BE2C (cell line): ENCODE data around the gene ZNF75A.

ENCODE experiments used
- DNase-seq: peaks from one replicate; pipeline ENCODE4 v3.0.0-alpha.2; 2020
- H3K27me3 ChIP-seq: fragments of 250-450 bp; sonication (Bioruptor Pico); 2 replicates; pipeline ENCODE4 v1.5.1; 2020; ENCODE audit warnings: mild to moderate bottlenecking
- H3K36me3 ChIP-seq: fragments of 250-450 bp; sonication (Bioruptor Pico); 2 replicates; pipeline ENCODE4 v1.5.1; 2020; ENCODE audit warnings: mild to moderate bottlenecking
- H3K4me1 ChIP-seq: fragments of 250-450 bp; sonication (Bioruptor Pico); 2 replicates; pipeline ENCODE4 v1.5.1; 2020
- H3K4me3 ChIP-seq: 2 replicates; pipeline ENCODE4 v1.5.1; 2011; ENCODE audit warnings: low read depth, low read length
- H3K9me3 ChIP-seq: fragments of 250-450 bp; sonication (Bioruptor Pico); 2 replicates; pipeline ENCODE4 v1.5.1; 2020
- TF ChIP-seq, protein P1 (sequence below): IDR thresholded peaks from 2 replicates; pipeline ENCODE4 v1.5.1; 2012; ENCODE audit warnings: mild to moderate bottlenecking, low read depth, low read length

The ZNF75A gene

GRCh38 chr16:3285131-3285530 lies 20.2 kb upstream of the ZNF75A start:
- H3K27me3 ChIP-seq: no peaks in the 10 kb centered on the region
- no peak for DNase-seq
- peak overlapping the region; percentile 99 for H3K4me3 ChIP-seq
- H3K4me1 ChIP-seq: no peaks in the 10 kb centered on the region
- peaks cover 50% of the 10 kb centered on the region for H3K36me3 ChIP-seq
- H3K9me3 ChIP-seq: peaks cover 4% of the 10 kb centered on the region
- TF ChIP-seq, protein P1, sequence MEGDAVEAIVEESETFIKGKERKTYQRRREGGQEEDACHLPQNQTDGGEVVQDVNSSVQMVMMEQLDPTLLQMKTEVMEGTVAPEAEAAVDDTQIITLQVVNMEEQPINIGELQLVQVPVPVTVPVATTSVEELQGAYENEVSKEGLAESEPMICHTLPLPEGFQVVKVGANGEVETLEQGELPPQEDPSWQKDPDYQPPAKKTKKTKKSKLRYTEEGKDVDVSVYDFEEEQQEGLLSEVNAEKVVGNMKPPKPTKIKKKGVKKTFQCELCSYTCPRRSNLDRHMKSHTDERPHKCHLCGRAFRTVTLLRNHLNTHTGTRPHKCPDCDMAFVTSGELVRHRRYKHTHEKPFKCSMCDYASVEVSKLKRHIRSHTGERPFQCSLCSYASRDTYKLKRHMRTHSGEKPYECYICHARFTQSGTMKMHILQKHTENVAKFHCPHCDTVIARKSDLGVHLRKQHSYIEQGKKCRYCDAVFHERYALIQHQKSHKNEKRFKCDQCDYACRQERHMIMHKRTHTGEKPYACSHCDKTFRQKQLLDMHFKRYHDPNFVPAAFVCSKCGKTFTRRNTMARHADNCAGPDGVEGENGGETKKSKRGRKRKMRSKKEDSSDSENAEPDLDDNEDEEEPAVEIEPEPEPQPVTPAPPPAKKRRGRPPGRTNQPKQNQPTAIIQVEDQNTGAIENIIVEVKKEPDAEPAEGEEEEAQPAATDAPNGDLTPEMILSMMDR: no peak

DNA sequence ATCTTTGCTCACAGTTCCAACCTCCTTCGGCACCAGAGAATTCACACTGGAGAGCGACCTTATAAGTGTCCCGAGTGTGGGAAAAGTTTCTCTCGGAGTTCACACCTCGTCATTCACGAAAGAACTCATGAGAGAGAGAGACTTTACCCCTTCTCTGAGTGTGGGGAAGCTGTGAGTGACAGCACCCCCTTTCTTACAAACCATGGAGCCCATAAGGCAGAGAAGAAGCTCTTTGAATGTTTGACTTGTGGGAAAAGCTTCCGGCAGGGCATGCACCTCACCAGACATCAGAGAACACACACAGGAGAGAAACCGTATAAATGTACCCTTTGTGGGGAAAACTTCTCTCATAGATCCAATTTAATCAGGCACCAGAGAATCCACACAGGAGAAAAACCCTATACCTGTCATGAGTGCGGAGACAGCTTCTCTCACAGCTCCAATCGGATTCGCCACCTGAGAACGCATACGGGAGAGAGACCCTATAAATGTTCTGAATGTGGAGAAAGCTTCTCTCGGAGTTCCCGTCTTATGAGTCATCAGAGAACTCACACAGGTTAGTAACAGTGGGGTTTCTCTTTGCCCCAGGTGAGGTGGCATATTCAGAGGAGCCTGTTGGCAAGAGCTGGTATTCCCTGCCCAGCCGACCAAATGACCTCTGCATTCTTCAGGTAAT lies 15.2 kb upstream of the ZNF75A start:
- peaks cover 83% of the 10 kb centered on the region for H3K36me3 ChIP-seq
- peaks cover 10% of the 10 kb centered on the region for H3K9me3 ChIP-seq
- no peaks in the 10 kb centered on the region for H3K4me1 ChIP-seq
- no peak overlapping the region for H3K4me3 ChIP-seq
- no peaks in the 10 kb centered on the region for H3K27me3 ChIP-seq
- TF ChIP-seq, protein P1: no peak
- no peak for DNase-seq

DNA sequence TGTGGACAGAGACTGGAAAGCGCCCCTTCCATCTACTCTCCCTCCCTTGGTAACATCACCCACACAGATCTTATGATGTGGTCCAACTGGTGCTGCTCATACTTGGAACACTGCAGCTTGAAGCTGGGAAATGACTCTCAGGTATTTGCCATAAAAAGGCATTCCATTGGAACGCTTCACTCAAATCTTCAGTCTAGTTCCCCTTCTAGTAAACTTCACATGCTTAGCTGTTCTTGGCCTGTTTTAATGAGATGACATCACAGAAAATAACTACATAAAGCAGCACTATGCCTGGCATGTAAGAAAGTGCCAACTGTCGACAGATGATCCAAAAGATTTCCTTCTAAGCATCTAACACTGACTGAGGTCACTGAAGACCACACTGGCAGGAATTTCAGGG lies 12.7 kb upstream of the ZNF75A start:
- peaks cover 67% of the 10 kb centered on the region for H3K36me3 ChIP-seq
- H3K4me1 ChIP-seq: no peaks in the 10 kb centered on the region

DNA sequence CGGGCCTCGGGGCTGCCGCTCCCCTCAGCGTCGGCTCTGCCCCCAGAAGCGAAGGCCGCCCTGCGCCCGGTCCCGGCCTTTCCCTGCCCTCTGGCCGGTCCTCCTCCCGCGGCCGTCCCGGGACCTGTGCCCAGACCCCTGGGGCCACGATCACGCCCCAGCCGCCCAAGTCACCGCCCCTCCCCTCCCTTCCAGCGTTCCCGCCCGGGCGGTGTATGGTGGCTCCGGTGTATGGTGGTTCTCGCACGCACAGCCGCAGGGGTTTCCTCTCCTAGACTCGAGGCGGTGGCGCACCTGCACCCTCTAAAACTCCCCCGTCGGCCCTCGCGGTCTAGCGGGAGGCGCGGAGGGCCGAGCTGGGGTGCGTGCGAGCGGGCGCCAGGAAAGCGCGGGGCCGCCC lies 10.1 kb upstream of the ZNF75A start:
- no peaks in the 10 kb centered on the region for H3K4me1 ChIP-seq
- no peaks in the 10 kb centered on the region for H3K27me3 ChIP-seq
- H3K4me3 ChIP-seq: no peak overlapping the region
- peaks cover 6% of the 10 kb centered on the region for H3K9me3 ChIP-seq
- TF ChIP-seq, protein P1: no peak
- no peak for DNase-seq
- H3K36me3 ChIP-seq: peaks cover 56% of the 10 kb centered on the region

More for the DNA sequence above, 12.7 kb upstream of the ZNF75A start:
- TF ChIP-seq, protein P1: no peak
- H3K27me3 ChIP-seq: no peaks in the 10 kb centered on the region
- no peak for DNase-seq
- H3K9me3 ChIP-seq: peaks cover 10% of the 10 kb centered on the region
- no peak overlapping the region for H3K4me3 ChIP-seq

DNA sequence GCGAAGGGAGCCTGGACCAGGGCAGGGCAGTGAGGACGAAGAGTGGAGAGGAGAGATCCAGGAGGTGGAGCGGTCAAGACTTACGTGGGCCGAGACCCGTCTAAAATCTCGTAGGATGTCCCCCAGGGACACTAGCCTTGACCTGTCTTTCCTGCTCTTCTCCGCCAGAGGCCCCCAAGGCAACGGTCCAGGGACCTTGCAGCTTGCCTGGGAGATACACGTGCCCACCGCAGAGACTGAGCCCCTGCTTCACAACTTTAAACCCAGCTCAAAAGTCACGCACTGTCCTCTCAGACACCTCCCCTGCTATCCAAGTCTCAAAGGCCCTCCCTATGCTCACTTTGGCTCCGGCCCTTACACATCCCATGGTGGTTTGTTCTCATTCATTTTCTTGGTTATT lies 9.5 kb upstream of the ZNF75A start:
- Histone ChIP-seq H3K9me3 (0 out of 2 replicates have a peak, but pooled peaks cover 2% of the 10 kb centered on the region), H3K4me3 (no peak overlapping the region), H3K36me3 (peaks cover 52% of the 10 kb centered on the region), H3K4me1 (no peaks in the 10 kb centered on the region), H3K27me3 (no peaks in the 10 kb centered on the region)
- TF ChIP-seq, protein P1: no peak
- no peak for DNase-seq

DNA sequence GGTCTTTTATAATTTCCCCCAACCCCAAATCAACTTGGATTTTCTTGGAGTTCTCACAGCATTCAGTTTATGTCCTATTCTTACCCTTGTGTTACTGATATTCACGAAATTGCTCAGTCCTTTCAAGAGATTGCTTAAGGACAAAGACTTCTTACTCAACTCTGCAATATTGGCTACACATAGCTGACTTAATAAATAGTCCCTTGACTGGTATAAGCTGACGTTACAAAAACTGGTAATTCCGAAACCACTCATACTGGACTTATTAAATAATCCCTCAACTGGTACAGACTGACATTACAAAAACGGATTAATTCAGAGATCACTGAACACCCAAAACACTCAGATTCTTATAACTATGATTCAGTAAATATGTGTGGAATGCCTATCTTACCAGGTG lies 927 bp upstream of the ZNF75A start:
- Histone ChIP-seq H3K4me1 (no peaks in the 10 kb centered on the region), H3K27me3 (no peaks in the 10 kb centered on the region), H3K36me3 (peaks cover 38% of the 10 kb centered on the region), H3K9me3 (peaks cover 7% of the 10 kb centered on the region), H3K4me3 (peak overlapping the region; percentile 77)
- no peak for DNase-seq
- TF ChIP-seq, protein P1: no peak
